ENCODE results near the gene ANKZF1. TPM values are rescaled to one million over a fixed set of nuclear protein-coding genes. Genes with fewer than 3 reads are reported as not detected.

Gene ANKZF1
- total RNA-seq, 2 donors from 2014 or later: 64.4 to 85.7 TPM

DNA sequence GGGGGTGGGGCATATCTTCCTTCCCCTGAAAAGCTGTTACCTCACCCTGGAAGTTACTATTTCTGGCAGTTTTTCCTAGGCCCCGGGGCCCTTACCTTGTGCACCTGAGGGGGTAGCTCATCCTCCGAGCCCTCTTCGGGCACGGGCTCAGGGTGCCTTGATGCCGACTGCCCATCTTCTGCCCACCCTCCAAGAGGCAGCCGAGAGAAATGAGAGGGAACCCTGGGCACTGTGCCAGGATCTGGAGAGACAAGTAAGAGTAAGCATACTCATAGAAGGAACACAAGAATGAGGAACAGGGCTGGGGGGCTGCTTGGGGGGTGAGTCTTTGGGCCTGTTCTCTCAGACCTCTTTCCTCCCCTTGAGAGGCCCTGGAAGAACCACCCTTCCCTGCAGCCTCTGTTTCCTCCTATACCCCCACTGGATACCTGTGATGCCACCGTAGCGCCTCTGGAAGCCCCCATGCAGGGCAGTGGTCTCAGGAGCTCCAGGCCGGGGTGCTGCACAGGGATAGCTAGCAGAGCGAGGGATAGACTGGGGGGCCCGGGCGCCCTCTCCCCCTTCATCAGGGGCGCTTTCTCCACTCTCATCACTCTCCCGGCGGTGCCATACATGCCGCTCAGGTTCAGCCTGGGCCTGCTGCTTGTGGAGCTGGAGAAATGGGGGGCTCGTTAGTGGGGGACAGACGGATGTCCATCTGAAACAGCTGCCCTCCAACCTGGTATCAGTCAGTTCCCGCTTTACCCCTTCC is 8.8 kb upstream of the ANKZF1 start:
- no peaks in the 10 kb centered on the region for H3K9me3 ChIP-seq
- peaks cover 22% of the 10 kb centered on the region for H3K4me1 ChIP-seq (replicated peaks)
- no peaks in the 10 kb centered on the region for H3K27me3 ChIP-seq (replicated peaks; ENCODE audit: insufficient read depth)
- no peak overlapping the region for H3K4me3 ChIP-seq
- H3K27ac ChIP-seq: no peak overlapping the region
- peaks cover 26 to 32% of the 10 kb centered on the region in 2 donors for H3K36me3 ChIP-seq
- TF ChIP-seq POLR2AphosphoS5 (IDR thresholded peaks at IDR 0.05) (no peak), CTCF (IDR thresholded peaks at IDR 0.05) (no peak), POLR2A (IDR thresholded peaks at IDR 0.05) (no peak)
- 87% methylated on average over 19 of the region's 19 CpGs for WGBS
- intact Hi-C loops (cut with DNase I): no loop called here
- no peak for DNase-seq (ENCODE audit: low spot score)

DNA sequence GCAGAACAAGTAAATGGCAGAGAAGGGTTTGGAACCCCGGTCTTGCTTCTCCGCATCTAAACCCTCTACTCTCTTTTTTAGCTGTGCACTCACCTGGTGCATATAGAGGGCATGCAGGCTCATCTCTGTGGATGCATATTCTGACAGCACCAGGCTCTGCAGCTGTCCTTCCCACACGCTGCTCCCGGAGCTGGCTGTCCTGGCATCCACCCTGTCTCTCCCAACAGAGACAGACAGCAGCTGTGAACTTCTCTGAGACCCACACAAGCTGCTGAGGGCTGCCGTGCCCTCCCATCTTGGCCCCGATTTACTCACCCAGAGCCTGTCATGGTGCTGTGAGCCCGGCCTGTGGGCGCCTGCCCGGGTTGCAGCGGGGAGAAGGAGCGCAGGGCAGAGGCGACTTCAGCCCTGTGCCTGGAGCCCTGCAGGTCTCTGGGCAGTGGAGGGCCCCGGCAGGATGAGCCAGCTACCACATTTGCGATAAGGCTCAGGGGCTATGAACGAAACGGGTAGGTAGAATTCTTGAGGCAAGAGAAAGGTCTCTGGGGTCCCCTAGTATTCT is 7.6 kb upstream of the ANKZF1 start:
- Histone ChIP-seq H3K36me3 (peaks cover 26 to 32% of the 10 kb centered on the region in 2 donors), H3K27ac (no peak overlapping the region), H3K9me3 (no peaks in the 10 kb centered on the region), H3K4me3 (no peak overlapping the region), H3K4me1 (replicated peaks) (peaks cover 19% of the 10 kb centered on the region), H3K27me3 (replicated peaks; ENCODE audit: insufficient read depth) (no peaks in the 10 kb centered on the region)
- DNase-seq (ENCODE audit: low spot score): no peak
- WGBS: 93% methylated on average over 16 of the region's 16 CpGs
- intact Hi-C loops (cut with DNase I): no loop called here
- TF ChIP-seq POLR2A (IDR thresholded peaks at IDR 0.05) (no peak), CTCF (IDR thresholded peaks at IDR 0.05) (no peak), POLR2AphosphoS5 (IDR thresholded peaks at IDR 0.05) (no peak)

DNA sequence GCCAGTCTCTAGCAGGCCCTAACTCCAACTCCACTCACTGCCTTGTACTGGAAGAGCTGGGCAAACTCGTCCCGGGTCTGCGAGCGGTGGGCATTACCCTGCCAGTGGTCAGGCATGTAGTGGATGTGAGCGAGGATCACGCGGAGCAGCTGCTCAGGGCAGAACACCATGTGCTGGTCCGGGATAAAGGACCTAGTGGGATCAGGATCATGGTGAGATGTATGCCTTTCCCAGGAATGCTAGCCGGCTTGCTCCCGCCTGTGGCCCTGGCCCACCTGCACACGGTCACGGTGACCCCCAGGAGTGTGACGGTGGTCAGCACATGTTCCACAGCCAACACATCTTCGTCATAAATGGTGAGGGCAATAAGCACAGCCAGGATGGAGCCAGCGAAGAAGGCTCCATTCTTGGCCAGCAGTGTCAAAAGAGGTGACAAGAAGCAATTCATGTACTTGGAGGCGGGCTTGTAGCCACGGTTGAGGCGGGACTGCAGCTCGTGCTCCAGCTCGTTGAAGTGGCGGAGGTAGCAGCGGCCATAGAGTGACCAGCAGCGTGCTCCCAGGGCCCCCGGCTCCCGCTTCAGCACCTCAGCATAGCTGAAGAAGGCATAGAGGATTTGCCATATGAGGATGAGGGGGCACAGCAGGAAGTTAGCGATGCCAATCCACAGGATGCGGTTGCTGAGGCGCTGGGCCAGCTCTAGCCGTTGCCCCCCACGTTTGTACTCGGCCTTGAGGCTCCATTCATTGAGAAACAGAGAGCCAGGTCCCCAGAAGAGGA is 5.6 kb upstream of the ANKZF1 start:
- H3K4me3 ChIP-seq: no peak overlapping the region
- H3K9me3 ChIP-seq: no peaks in the 10 kb centered on the region
- H3K36me3 ChIP-seq: peaks cover 26 to 32% of the 10 kb centered on the region in 2 donors
- no peak for DNase-seq (ENCODE audit: low spot score)
- no peaks in the 10 kb centered on the region for H3K27me3 ChIP-seq (replicated peaks; ENCODE audit: insufficient read depth)
- no peak overlapping the region for H3K27ac ChIP-seq
- H3K4me1 ChIP-seq (replicated peaks): peaks cover 11% of the 10 kb centered on the region
- TF ChIP-seq CTCF (IDR thresholded peaks at IDR 0.05): no peak
- no peak for TF ChIP-seq POLR2AphosphoS5 (IDR thresholded peaks at IDR 0.05)
- TF ChIP-seq POLR2A (IDR thresholded peaks at IDR 0.05): no peak
- 90% methylated on average over 31 of the region's 31 CpGs for WGBS
- intact Hi-C loops (cut with DNase I): no loop called here

DNA sequence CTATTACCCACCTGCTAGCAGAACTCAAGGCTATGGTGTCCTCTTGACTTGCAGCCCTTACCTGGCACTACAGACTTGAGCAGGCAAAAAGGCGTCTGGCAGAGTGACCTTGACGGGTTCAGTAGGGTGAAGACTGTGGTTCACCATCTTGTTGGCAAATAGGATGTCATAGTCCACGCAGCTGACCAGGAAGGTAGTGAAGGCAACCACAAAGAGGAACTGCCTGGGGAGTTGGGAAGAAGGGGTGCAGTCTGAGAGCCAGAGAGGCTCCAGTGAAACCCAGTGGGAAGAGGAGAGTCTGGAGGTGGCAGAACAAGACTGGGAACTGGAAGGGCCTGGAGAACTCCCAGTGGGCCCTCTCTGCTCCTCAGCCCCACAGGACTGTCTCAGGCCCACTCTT is 4.3 kb upstream of the ANKZF1 start:
- intact Hi-C loops (cut with DNase I): no loop called here
- Histone ChIP-seq H3K27me3 (replicated peaks; ENCODE audit: insufficient read depth) (no peaks in the 10 kb centered on the region), H3K4me3 (no peak overlapping the region), H3K27ac (no peak overlapping the region), H3K36me3 (peaks cover 26 to 32% of the 10 kb centered on the region in 2 donors), H3K4me1 (replicated peaks) (peaks cover 3% of the 10 kb centered on the region), H3K9me3 (no peaks in the 10 kb centered on the region)
- no peak for DNase-seq (ENCODE audit: low spot score)
- no peak for TF ChIP-seq POLR2AphosphoS5 (IDR thresholded peaks at IDR 0.05)
- no peak for TF ChIP-seq POLR2A (IDR thresholded peaks at IDR 0.05)
- no peak for TF ChIP-seq CTCF (IDR thresholded peaks at IDR 0.05)
- WGBS: 93% methylated on average over 3 of the region's 3 CpGs

Measured in prostate gland (tissue), 2 donors.